HCT116 (cell line): Measurements from ENCODE around the gene PRDX2.

Experiments used
- CEBPB ChIP-seq: IDR thresholded peaks from 2 replicates; pipeline ENCODE4 v1.6.1; 2012; ENCODE audit warnings: low read depth
- CTCF ChIP-seq, 3 experiments: fragments of 200-600 bp in 1 of 3; sonication (generic) in 1 of 3; IDR thresholded peaks in 2 of 3; conservative IDR thresholded peaks in 1 of 3; 2 replicates each; pipeline ENCODE4 v1.5.1; 2012 to 2017; ENCODE audit warnings: low read depth in 2 of 3, low read length in 2 of 3, antibody characterized with exemption in 1 of 3, borderline replicate concordance in 1 of 3, control low read depth in 1 of 3, mild to moderate bottlenecking in 1 of 3, mixed read lengths in 1 of 3, mixed run types in 1 of 3, moderate library complexity in 1 of 3; ENCODE audit not compliant: insufficient read depth in 1 of 3
- EZH2 ChIP-seq: fragments of 200-600 bp; sonication (generic); IDR thresholded peaks from 2 replicates; pipeline ENCODE4 v1.6.1; 2017; ENCODE audit warnings: antibody characterized with exemption, mixed run types
- EZH2phosphoT487 ChIP-seq: fragments of 200-600 bp; IDR thresholded peaks from 2 replicates; pipeline ENCODE4 v1.6.1; 2018; ENCODE audit warnings: antibody characterized with exemption, borderline replicate concordance
- JUND ChIP-seq: IDR thresholded peaks from 2 replicates; pipeline ENCODE4 v1.6.1; 2012
- MAX ChIP-seq: IDR thresholded peaks from 2 replicates; pipeline ENCODE4 v1.6.1; 2012
- POLR2A ChIP-seq: IDR thresholded peaks from 2 replicates; pipeline ENCODE4 v1.7.0; 2011; ENCODE audit warnings: borderline replicate concordance; ENCODE audit not compliant: insufficient read depth, insufficient read length; ENCODE audit errors: extremely low read depth
- POLR2AphosphoS5 ChIP-seq: IDR thresholded peaks from 2 replicates; pipeline ENCODE4 v1.6.1; 2011; ENCODE audit warnings: mild to moderate bottlenecking, low read depth, low read length, moderate library complexity
- RAD21 ChIP-seq: IDR thresholded peaks from 2 replicates; pipeline ENCODE4 v1.6.1; 2012; ENCODE audit warnings: low read depth, mild to moderate bottlenecking
- REST ChIP-seq: IDR thresholded peaks from 2 replicates; pipeline ENCODE4 v1.6.1; 2012; ENCODE audit warnings: low read depth
- YY1 ChIP-seq: IDR thresholded peaks from 2 replicates; pipeline ENCODE4 v1.6.1; 2011; ENCODE audit warnings: low read length, low read depth, moderate library complexity, mild to moderate bottlenecking; ENCODE audit not compliant: insufficient replicate concordance; ENCODE audit errors: extremely low read depth
- ZBTB33 ChIP-seq: IDR thresholded peaks from 2 replicates; pipeline ENCODE4 v1.6.1; 2011; ENCODE audit warnings: mild to moderate bottlenecking, low read length, moderate library complexity; ENCODE audit not compliant: insufficient replicate concordance; ENCODE audit errors: extremely low read depth
- ZFX ChIP-seq: fragments of 450-650 bp; IDR thresholded peaks from 2 replicates; pipeline ENCODE4 v1.6.1; 2017

GRCh38 chr19:12749938-12750521 is 51.6 kb downstream of the PRDX2 start:
- TF ChIP-seq CTCF (IDR thresholded peaks at IDR 0.05 in 2 of 3, conservative IDR thresholded peaks at IDR 0.05 in 1 of 3; ENCODE audit: borderline replicate concordance in 1 of 3, insufficient read depth in 1 of 3, low read depth in 2 of 3, low read length in 2 of 3) (no peak), RAD21 (no peak), MAX (no peak), POLR2A (no peak), REST (no peak), EZH2 (no peak), ZBTB33 (no peak), CEBPB (no peak), POLR2AphosphoS5 (no peak), JUND (no peak), EZH2phosphoT487 (no peak), YY1 (no peak), ZFX (no peak)
